RCC 7860 (cell line): ENCODE data around the gene ABCA10.
"Not testable (repeated sequence)": the region's sequence is repeated elsewhere in the genome, so short reads cannot be mapped to it uniquely, and the experiment has no call there.

Experiments used
- DNase-seq: peaks from one replicate; pipeline ENCODE4 v3.0.0-alpha.2; 2015; ENCODE audit warnings: low spot score
- FAIRE-seq: peaks from 2 replicates; lab custom pipeline; 2012; peaks lifted over from hg19 to GRCh38; lab: Jason Lieb, UNC

Gene ABCA10

DNA sequence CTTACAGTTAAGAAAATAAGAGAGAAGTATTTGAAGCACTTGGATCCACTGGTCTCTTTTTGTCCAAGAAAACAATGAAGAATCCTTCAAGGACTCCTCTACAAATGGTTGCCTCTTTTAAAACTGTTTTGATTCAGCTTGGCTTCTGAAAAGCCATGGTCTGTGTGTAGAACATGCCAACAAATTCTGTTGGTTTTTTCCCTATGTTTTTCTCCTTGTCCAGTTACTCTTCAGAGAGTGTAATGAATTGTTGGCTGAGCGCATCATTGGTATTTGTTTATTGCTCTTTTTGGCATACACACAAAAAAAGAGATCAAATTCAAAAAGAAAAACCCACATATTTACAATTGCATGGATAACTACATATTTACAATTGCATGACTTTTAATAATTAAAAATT is at the start of gene ABCA10:
TSS of gene ABCA10 (minus strand) at position 249 of the 400 bp plus-strand sequence. CDS start 3,466 bp downstream, outside the sequence.
- DNase-seq (no peak), FAIRE-seq (no peak)

- FAIRE-seq, DNase-seq: not testable (repeated sequence)
Measured at GRCh38 chr17:69276279-69276678, 47.7 kb upstream of the ABCA10 start.

DNA sequence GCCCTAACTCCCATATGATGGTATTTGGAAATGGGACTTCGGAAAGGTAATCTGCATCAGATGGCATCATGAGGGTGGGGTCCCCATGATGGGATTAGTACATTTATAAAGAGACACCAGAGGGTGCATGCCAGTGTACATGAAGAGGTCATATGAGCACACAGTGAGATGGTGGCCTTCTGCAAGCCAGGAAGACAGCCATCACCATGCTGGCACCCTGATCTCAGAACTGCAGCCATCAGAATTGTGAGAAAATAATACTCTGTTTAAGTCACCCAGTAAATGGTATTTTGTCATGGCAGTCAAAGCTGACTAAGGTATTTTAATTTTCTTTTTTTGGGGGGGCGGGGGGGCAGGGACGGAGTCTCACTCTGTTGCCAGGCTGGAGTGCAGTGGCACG is 47.1 kb upstream of the ABCA10 start:
- no peak for FAIRE-seq
- DNase-seq = no peak

- DNase-seq = no peak
- no peak for FAIRE-seq
Measured at GRCh38 chr17:69271023-69271422, 42.4 kb upstream of the ABCA10 start.

DNA sequence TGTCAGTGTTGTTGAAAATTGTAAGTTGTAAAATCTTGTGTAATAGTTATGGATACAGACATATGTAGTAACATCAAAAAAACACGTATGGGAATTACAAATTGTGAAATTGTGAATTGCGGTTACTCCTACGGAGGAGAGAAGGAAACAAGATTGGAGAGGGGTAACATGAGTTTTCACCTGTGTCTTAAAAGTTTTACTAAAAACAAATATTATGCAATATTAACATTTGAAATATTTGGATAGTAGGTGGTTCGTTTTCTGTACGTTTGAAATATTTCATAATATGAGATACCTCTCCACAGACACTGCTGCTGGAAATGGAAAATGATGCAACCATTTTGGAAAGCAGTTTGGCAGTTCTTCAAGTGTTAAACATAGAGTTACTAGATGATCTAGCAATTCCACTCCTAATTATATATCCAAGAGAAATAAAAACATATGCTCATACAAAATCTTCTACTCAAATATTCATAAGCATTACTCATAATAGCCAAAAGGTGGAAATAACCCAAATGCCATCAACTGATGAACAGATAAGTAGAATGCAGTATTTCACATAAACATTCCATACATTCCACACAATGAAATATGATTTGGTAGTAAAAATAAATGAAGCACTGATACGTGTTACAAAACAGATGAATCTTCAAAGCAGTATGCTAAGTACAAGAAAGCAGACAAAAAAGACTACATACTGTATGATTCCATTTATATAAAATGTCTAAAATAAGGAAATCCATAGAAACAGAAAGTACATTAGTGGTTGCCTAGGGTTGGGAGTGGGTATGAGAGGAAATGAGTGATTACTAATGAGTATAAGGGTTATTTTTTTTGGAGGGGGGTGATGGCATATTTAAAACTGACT is 40.7 kb upstream of the ABCA10 start:
- no peak for FAIRE-seq

DNA sequence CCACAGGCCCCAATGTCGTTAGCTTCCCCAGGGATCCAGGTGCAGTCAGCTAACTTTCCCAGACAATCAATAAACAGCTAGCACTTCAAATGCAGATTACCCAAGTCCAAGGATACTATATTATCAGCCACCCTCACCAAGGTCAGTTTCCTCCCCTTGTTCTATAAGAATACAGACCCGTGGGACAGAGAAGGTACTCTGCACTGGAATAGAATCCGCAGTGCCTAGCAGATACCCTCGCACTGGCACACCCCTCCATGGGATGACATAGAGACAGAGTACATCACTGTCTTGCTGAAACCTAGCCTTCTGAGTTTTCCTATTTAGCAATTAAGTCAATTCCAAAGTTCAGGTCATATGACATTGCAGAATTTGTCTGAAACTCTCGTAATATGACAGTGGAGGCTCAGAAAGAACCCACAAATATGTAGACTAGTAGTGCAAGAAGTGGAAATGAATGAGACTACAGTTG is 40.0 kb upstream of the ABCA10 start:
- DNase-seq (no peak), FAIRE-seq (no peak)

More for the DNA sequence above, 40.7 kb upstream of the ABCA10 start:
- DNase-seq = no peak

DNA sequence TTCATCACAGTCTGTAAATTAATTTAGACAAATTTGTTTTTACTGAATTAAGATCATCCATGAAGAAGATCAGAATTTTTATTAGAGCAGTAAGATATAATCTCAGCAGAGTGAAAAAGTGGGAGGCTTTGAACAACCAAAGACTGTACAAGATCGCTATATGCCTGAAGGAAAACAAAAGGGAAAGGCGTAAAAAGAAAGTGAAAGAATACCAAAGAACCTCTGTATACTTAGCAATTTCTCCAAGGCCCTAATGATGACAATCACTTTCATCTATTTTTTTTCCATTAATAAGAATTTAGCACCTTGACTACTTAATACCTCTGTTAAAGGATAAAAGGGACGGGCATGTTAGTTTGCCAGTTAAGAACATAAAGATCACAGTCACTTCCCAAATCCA is 38.6 kb upstream of the ABCA10 start:
- FAIRE-seq = no peak
- DNase-seq = no peak

GRCh38 chr17:69265873-69266272 is 37.2 kb upstream of the ABCA10 start:
- FAIRE-seq (no peak), DNase-seq (no peak)

DNA sequence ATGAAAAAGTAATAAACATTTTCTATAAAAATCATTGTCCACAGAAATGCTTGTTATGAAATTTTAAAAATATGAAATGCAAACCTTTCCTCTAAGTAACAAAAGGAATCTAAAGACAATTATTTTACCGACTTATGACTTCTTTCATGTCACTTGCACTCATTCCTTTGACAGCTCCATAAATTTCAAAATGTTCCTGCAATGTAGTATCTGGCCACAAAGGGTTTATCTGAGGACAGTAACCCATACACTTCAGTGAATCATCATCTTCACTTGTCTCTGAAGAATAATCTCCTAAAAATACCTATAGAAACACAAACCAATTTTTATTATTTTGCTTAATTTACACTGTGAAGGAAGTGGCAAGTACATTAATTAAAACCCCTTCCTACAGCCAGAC is 25.6 kb upstream of the ABCA10 start:
- no peak for FAIRE-seq
- no peak for DNase-seq

DNA sequence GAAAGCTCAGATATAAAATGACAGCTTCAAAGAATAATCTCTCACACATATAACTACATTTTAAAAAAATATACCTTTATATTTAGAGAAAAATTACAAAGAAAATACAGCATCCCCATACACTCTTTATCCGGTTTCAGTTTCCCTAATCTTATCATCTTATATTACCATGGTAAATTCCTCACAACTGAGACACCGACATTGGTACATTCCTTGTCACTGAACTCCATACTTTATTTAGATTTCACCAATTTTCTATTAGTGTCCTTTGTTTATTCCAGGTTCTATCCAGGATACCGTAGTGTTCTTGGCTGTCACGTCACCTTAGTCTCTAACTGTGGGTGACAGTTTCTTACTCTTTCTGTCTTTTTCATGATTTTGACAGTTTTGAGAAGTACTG is 22.0 kb upstream of the ABCA10 start:
- DNase-seq = no peak
- FAIRE-seq = no peak

GRCh38 chr17:69246726-69247375 is 18.2 kb upstream of the ABCA10 start:
- DNase-seq (peak; percentile 23), FAIRE-seq (peak; percentile 86)

DNA sequence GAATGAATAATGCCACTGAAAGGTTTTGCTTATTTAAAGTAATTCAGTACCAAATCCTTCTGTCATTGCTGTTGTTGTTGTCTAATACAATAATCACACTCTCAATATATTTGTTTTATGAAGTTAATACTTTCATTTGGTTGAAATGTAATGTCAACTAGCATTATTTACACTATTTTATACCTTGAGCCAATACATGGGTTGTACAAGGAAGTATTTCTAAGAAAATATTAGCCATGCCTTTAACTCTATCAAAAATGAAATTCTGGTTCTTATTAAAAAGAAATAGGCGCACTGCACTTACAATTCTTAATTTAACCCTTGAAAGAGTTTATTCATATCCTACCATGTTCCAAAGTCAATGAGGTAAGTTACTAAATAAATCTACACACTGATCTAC is 17.6 kb upstream of the ABCA10 start:
- DNase-seq = no peak
- no peak for FAIRE-seq

GRCh38 chr17:69245617-69246016 is 17.0 kb upstream of the ABCA10 start:
- no peak for DNase-seq
- no peak for FAIRE-seq

GRCh38 chr17:69239611-69240600 is 11.3 kb upstream of the ABCA10 start:
- no peak for DNase-seq
- FAIRE-seq = no peak

DNA sequence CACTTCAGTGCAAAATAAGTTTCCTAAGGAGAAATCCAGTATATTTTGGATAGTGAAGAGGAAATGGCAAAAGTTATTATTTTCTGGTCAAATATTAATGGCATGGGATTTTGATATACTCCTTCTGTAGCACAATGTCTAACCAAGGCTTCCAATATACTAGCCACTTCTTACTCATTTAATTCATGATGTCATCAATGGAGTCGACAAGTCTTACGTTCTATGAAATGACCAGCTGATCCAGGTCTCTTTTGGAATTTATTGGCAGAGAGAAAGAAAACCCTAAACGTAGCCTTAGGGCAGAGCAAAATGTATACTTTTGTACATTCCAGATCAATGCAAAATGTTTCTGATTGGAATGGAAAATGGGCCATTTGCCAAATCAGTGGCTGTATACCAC is 8.3 kb upstream of the ABCA10 start:
- DNase-seq (no peak), FAIRE-seq (no peak)

DNA sequence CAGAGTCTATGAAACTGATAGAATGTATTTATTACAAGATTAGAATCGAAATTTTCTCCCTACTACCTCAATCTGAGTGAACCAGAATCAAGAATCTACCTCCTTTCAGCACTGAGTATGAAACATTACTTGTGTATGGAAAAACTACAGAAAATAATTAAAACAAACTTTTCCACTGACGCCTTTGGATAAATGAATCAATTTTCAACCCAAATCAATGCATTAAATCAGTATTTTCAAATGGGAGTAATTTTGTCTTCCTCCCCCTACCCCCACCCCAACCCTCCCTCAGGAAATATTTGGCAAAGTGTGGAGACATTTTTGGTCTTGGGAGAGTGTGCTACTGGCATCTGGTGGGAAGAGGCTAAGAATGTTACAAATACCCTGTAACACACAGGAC is 7.8 kb upstream of the ABCA10 start:
- no peak for FAIRE-seq
- DNase-seq = no peak

- FAIRE-seq (peak; percentile 8), DNase-seq (peak; percentile 57)
Measured at GRCh38 chr17:69235338-69236058, 6.9 kb upstream of the ABCA10 start.

- DNase-seq (no peak), FAIRE-seq (no peak)
Measured at GRCh38 chr17:69232650-69233049, 4.0 kb upstream of the ABCA10 start.

DNA sequence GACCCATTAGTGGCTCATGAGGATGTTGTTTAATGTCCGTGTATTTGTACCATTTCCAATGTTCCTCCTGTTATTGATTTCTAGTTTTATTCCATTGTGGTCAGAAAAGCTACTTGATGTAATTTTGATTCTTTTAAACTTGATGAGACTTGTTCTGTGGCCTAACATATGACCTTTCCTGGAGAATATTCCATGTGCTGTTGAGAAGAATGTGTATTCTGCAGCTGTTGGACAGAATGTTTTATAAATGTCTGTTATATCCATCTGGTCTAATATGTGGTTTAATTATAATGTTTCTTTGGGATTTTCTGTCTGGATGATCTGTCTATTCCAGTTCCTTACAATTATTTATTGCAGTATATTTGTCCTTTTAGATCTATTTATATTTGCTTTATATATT is 2.9 kb upstream of the ABCA10 start:
- FAIRE-seq (no peak), DNase-seq (no peak)

DNA sequence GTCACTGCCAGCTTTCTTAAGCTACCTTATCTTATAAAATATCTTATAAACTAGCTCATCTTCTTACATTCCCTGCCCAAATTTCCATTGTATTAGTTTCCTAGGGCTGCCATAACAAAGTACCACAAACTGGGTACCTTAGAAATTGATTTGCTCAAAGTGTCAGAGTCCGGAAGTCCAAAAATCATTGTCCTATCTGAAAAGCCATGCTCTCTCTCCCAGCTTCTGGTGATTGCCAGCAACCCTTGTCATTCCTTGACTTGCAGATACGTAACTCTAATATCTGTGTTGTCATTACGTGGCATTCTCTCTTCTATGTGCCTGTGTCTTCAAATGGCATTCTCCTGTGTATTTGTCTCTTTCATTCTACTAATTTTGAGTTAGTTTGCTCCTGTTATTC is 2.3 kb upstream of the ABCA10 start:
- DNase-seq (no peak), FAIRE-seq (no peak)
